ENCODE data around the gene VWCE.
"Not testable (repeated sequence)": the region's sequence is repeated elsewhere in the genome, so short reads cannot be mapped to it uniquely, and the experiment has no call there.

DNA sequence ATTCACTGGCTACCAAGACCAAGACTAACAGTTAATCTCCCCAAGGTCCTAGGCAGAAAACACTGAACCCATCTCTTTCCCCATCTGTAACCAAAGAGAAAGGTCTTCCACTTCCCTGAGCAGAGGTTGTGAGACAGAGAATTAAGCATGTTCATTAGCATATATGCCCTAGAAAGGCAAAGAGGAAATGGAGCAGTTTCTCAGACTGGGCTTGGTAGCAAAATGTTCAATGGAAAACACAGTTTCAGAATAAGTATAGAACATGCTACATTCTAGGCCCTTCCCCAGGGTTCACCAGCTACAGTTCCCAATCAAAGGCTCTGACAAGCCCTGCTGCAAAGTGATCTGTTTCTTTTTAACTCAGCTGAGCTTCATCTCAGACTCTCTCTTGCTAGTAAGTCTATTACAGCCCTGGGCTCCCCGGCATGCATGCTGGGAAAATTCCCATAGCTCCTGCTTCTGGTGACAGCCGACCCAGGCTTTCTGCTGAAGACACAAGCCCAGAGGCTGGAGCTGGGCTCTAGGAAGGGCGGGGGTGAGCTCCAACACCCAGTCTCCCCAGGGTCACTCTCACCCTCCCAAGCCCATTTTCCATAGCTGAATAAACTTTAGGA, 81.3 kb downstream of the VWCE start:
- TF ChIP-seq, protein P1, sequence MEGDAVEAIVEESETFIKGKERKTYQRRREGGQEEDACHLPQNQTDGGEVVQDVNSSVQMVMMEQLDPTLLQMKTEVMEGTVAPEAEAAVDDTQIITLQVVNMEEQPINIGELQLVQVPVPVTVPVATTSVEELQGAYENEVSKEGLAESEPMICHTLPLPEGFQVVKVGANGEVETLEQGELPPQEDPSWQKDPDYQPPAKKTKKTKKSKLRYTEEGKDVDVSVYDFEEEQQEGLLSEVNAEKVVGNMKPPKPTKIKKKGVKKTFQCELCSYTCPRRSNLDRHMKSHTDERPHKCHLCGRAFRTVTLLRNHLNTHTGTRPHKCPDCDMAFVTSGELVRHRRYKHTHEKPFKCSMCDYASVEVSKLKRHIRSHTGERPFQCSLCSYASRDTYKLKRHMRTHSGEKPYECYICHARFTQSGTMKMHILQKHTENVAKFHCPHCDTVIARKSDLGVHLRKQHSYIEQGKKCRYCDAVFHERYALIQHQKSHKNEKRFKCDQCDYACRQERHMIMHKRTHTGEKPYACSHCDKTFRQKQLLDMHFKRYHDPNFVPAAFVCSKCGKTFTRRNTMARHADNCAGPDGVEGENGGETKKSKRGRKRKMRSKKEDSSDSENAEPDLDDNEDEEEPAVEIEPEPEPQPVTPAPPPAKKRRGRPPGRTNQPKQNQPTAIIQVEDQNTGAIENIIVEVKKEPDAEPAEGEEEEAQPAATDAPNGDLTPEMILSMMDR (IDR thresholded peaks at IDR 0.05): not testable (repeated sequence)
- not testable (repeated sequence) for TF ChIP-seq EP300, POLR2A, POLR2AphosphoS5 (IDR thresholded peaks at IDR 0.05)

All from upper lobe of left lung (tissue), 4 donors.